IPS-NIHi7 (cell line): Measurements from ENCODE around the gene PARS2.

Experiments used
- DNase-seq: peaks from one replicate; pipeline ENCODE4 v3.0.0; 2012; ENCODE audit warnings: mixed read lengths; ENCODE audit errors: extremely low spot score

Gene PARS2

GRCh38 chr1:54774820-54775498, 10.6 kb upstream of the PARS2 start:
- peak; percentile 94 for DNase-seq

GRCh38 chr1:54772951-54773350, 8.6 kb upstream of the PARS2 start:
- DNase-seq: no peak

GRCh38 chr1:54768093-54768492, 3.8 kb upstream of the PARS2 start:
- no peak for DNase-seq

GRCh38 chr1:54767526-54767925, 3.2 kb upstream of the PARS2 start:
- no peak for DNase-seq

- DNase-seq: no peak
These were observed 2.4 kb upstream of the PARS2 start for GRCh38 chr1:54766726-54767125.

- DNase-seq: no peak
These were observed 719 bp upstream of the PARS2 start for GRCh38 chr1:54764922-54765561.

- no peak for DNase-seq
These were observed 549 bp downstream of the PARS2 start for GRCh38 chr1:54763816-54764132.

- DNase-seq: no peak
These were observed 5.5 kb downstream of the PARS2 start for GRCh38 chr1:54758678-54759348.

GRCh38 chr1:54757833-54758232, 6.5 kb downstream of the PARS2 start:
- DNase-seq: no peak

GRCh38 chr1:54754486-54755285, 9.6 kb downstream of the PARS2 start:
- no peak for DNase-seq

- DNase-seq: no peak
These were observed 10.3 kb downstream of the PARS2 start for GRCh38 chr1:54754045-54754444.

- no peak for DNase-seq
These were observed 12.9 kb downstream of the PARS2 start for GRCh38 chr1:54751426-54751825.

GRCh38 chr1:54750596-54750995, 13.7 kb downstream of the PARS2 start:
- no peak for DNase-seq

- no peak for DNase-seq
These were observed 16.1 kb downstream of the PARS2 start for GRCh38 chr1:54748094-54748835.

- no peak for DNase-seq
These were observed 18.5 kb downstream of the PARS2 start for GRCh38 chr1:54745864-54746263.

- DNase-seq: no peak
These were observed 19.0 kb downstream of the PARS2 start for GRCh38 chr1:54745274-54745673.

- no peak for DNase-seq
These were observed 19.6 kb downstream of the PARS2 start for GRCh38 chr1:54744696-54745095.

GRCh38 chr1:54743416-54744226, 20.7 kb downstream of the PARS2 start:
- no peak for DNase-seq

- DNase-seq: no peak
These were observed 22.0 kb downstream of the PARS2 start for GRCh38 chr1:54742282-54742681.

GRCh38 chr1:54741531-54741930, 22.8 kb downstream of the PARS2 start:
- DNase-seq: no peak

GRCh38 chr1:54738244-54738643, 26.1 kb downstream of the PARS2 start:
- no peak for DNase-seq
